PC-9 (cell line): Measurements from ENCODE around the gene SYNGR4. TPM values are rescaled to one million over a fixed set of nuclear protein-coding genes. Genes with fewer than 3 reads are reported as not detected.

ENCODE experiments used
- BruUV-seq: library from RNA; stranded (reverse); fragments of 400-500 nt; replicated peaks from 2 replicates; lab custom pipeline; 2021; lab: Mats Ljungman, UMichigan
- CTCF ChIA-PET: fragments of 300-600 bp; sonication (Branson Sonifier 250); formaldehyde crosslinking; loops from one replicate; lab custom pipeline; 2022; ENCODE audit warnings: antibody characterized with exemption; lab: Charles Lee
- POLR2A ChIA-PET: fragments of 300-600 bp; sonication (Branson Sonifier 250); formaldehyde crosslinking; loops from one replicate; lab custom pipeline; 2022; ENCODE audit warnings: antibody characterized with exemption; ENCODE audit not compliant: unreplicated experiment; lab: Charles Lee
- DNase-seq, 2 experiments: peaks; one replicate each; pipeline versions ENCODE4 v3.0.0 to v3.0.0-alpha.2; 2015 to 2022; ENCODE audit warnings: mixed read lengths in 1 of 2
- H2AFZ ChIP-seq: fragments of 200-600 bp; sonication (generic); 2 replicates; pipeline ENCODE4 v1.8.1; 2017; ENCODE audit warnings: antibody characterized with exemption
- H3F3A ChIP-seq: fragments of 200-600 bp; sonication (generic); 2 replicates; pipeline ENCODE4 v1.8.1; 2017; ENCODE audit warnings: antibody characterized with exemption, mild to moderate bottlenecking, low read depth; ENCODE audit not compliant: insufficient read depth
- H3K27ac ChIP-seq: fragments of 200-600 bp; sonication (generic); 2 replicates; pipeline ENCODE4 v1.6.1; 2016; ENCODE audit warnings: mixed run types
- H3K27me3 ChIP-seq: fragments of 200-600 bp; sonication (generic); 2 replicates; pipeline ENCODE4 v1.6.1; 2016; ENCODE audit warnings: low read depth, mixed run types; ENCODE audit not compliant: insufficient read depth
- H3K36me3 ChIP-seq: fragments of 200-600 bp; sonication (generic); 2 replicates; pipeline ENCODE4 v1.6.1; 2016; ENCODE audit warnings: low read depth, mixed run types
- H3K4me1 ChIP-seq: fragments of 200-600 bp; sonication (generic); replicated peaks from 2 replicates; pipeline ENCODE4 v1.6.1; 2016; ENCODE audit warnings: mixed run types; ENCODE audit not compliant: insufficient read depth
- H3K4me2 ChIP-seq: fragments of 200-600 bp; sonication (generic); 2 replicates; pipeline ENCODE4 v1.6.1; 2017; ENCODE audit warnings: mixed run types
- H3K4me3 ChIP-seq: fragments of 200-600 bp; sonication (generic); 2 replicates; pipeline ENCODE4 v1.6.1; 2016; ENCODE audit warnings: mixed run types
- H3K79me2 ChIP-seq: fragments of 200-600 bp; sonication (generic); 2 replicates; pipeline ENCODE4 v1.6.1; 2017; ENCODE audit warnings: low read depth, mixed run types
- H3K9me2 ChIP-seq: fragments of 200-600 bp; sonication (generic); 2 replicates; pipeline ENCODE4 v1.8.1; 2017; ENCODE audit warnings: mild to moderate bottlenecking; ENCODE audit not compliant: insufficient read depth
- H3K9me3 ChIP-seq: fragments of 200-600 bp; sonication (generic); 2 replicates; pipeline ENCODE4 v1.8.1; 2016; ENCODE audit warnings: low read depth; ENCODE audit not compliant: insufficient read depth
- H4K20me1 ChIP-seq: fragments of 200-600 bp; sonication (generic); 2 replicates; pipeline ENCODE4 v1.8.1; 2017; ENCODE audit not compliant: insufficient read depth
- EZH2 ChIP-seq: fragments of 200-600 bp; sonication (generic); IDR thresholded peaks from 2 replicates; pipeline ENCODE4 v1.8.0; 2017; ENCODE audit warnings: antibody characterized with exemption, low read depth
- intact Hi-C: fragments of 100-400 bp; cut with micrococcal nuclease; formaldehyde crosslinking; loops from one replicate; pipeline ENCODE4 v1.10.0; 2022; ENCODE audit not compliant: unreplicated experiment
- total RNA-seq: library from RNA; stranded (reverse); gene quantifications from 2 replicates; pipeline ENCODE4 v1.2.3, GENCODE V29; 2021
- TF ChIP-seq, protein P1 (sequence below): fragments of 200-600 bp; sonication (generic); conservative IDR thresholded peaks from 2 replicates; pipeline ENCODE4 v1.6.1; 2017; ENCODE audit warnings: mixed run types, antibody characterized with exemption, mild to moderate bottlenecking, moderate library complexity

SYNGR4 gene
- total RNA-seq, 1 experiment from 2014 or later = 1.3 TPM

DNA sequence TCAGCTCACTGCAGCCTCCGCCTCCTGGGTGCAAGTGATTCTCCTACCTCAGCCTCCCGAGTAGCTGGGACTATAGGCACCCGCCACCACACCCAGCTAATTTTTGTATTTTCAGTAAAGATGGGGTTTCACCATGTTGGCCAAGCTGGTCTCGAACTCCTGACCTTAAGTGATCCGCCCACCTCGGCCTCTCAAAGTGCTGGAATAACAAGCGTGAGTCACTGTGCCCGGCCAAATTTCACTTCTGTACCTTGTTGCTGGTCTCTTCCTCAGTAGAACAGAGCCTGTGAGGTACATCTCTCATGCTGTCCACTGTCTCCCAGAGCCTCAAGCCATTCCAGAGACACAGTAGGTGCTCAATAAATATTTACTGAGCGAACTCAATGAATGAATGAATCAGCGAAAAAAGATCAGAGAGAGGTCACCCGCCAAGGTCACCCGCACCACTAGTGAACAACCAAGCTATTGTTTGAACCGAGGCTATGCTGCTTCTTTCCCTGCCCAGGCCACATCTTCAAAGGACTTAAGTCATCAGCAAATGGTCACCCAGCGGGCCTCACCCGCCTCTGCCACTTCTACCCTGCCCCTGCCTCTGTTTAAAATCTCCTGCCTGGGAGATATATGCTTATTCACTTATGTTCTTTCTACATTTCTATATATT lies 9.7 kb upstream of the SYNGR4 start:
- Histone ChIP-seq H3K36me3 (no peaks in the 10 kb centered on the region), H2AFZ (no peak overlapping the region), H3K4me3 (no peak overlapping the region), H3K4me1 (peaks cover 27% of the 10 kb centered on the region), H3K9me2 (no peaks in the 10 kb centered on the region), H3K27me3 (no peaks in the 10 kb centered on the region), H3K4me2 (0 out of 2 replicates have a peak overlapping the region, but pooled peaks have one; percentile 1), H3K9me3 (no peaks in the 10 kb centered on the region), H3K27ac (peak overlapping the region; percentile 65), H3F3A (peaks cover 35% of the 10 kb centered on the region), H3K79me2 (no peaks in the 10 kb centered on the region), H4K20me1 (no peaks in the 10 kb centered on the region)
- DNase-seq = peak; percentile 50 to 92
- ChIA-PET CTCF (interaction anchor here (0.7 kb wide), 1 partner anchor 27 kb away, joined by 6 read pairs; no protein-coding TSS in a partner anchor), POLR2A (interaction anchor here (0.6 kb wide), 1 partner anchor 33 kb away, joined by 3 read pairs; a partner anchor contains a TSS)
- intact Hi-C loops = no loop called here
- BruUV-seq = no TSS peak
- TF ChIP-seq, protein P1, sequence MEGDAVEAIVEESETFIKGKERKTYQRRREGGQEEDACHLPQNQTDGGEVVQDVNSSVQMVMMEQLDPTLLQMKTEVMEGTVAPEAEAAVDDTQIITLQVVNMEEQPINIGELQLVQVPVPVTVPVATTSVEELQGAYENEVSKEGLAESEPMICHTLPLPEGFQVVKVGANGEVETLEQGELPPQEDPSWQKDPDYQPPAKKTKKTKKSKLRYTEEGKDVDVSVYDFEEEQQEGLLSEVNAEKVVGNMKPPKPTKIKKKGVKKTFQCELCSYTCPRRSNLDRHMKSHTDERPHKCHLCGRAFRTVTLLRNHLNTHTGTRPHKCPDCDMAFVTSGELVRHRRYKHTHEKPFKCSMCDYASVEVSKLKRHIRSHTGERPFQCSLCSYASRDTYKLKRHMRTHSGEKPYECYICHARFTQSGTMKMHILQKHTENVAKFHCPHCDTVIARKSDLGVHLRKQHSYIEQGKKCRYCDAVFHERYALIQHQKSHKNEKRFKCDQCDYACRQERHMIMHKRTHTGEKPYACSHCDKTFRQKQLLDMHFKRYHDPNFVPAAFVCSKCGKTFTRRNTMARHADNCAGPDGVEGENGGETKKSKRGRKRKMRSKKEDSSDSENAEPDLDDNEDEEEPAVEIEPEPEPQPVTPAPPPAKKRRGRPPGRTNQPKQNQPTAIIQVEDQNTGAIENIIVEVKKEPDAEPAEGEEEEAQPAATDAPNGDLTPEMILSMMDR = no peak
- no peak for TF ChIP-seq EZH2

DNA sequence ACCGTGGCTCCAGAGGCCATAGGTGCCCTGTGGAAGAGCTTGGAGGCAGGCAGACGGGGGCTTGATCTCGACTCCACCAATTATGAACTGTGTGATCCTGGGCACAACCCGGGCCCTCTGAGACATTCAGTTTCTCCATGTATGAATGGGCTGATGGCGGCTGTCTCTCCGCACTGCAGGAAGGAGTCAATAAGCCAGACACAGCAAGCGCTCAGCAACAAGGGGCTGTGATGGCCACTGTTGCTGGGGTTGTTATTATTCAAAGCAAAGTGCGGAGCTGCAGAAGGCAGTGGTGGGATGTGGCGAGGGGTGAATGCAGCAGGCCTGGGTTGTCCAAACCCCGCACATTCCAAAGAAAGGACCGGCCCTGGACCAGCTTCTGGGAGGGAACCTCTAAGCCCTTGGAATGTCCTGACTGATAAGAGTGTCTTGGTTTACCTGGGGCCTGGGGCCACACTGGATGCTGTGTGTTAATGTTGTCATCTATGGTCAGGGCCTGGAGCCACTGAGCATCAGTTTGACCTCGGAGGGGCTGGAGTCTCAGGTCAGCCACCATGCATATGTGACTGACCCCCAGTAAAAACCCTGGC lies 8.7 kb upstream of the SYNGR4 start:
- H3K4me1 ChIP-seq = peaks cover 27% of the 10 kb centered on the region
- H3F3A ChIP-seq = peaks cover 35% of the 10 kb centered on the region
- CTCF ChIA-PET = interaction anchor here (0.6 kb wide), 1 partner anchor 46 kb away, joined by 5 read pairs; no protein-coding TSS in a partner anchor
- H3K79me2 ChIP-seq = no peaks in the 10 kb centered on the region
- no peak overlapping the region for H2AFZ ChIP-seq
- no peak overlapping the region for H3K4me3 ChIP-seq
- no peaks in the 10 kb centered on the region for H3K36me3 ChIP-seq
- no peak for DNase-seq
- no peaks in the 10 kb centered on the region for H3K27me3 ChIP-seq
- intact Hi-C loops = no loop called here
- BruUV-seq = no TSS peak
- POLR2A ChIA-PET = interaction anchor here (0.6 kb wide), 1 partner anchor 7 kb away, joined by 3 read pairs; no protein-coding TSS in a partner anchor
- H3K9me2 ChIP-seq = no peaks in the 10 kb centered on the region
- peak overlapping the region; percentile 65 for H3K27ac ChIP-seq
- no peaks in the 10 kb centered on the region for H4K20me1 ChIP-seq
- TF ChIP-seq, protein P1 = no peak
- H3K4me2 ChIP-seq = 0 out of 2 replicates have a peak overlapping the region, but pooled peaks have one; percentile 1
- H3K9me3 ChIP-seq = no peaks in the 10 kb centered on the region

DNA sequence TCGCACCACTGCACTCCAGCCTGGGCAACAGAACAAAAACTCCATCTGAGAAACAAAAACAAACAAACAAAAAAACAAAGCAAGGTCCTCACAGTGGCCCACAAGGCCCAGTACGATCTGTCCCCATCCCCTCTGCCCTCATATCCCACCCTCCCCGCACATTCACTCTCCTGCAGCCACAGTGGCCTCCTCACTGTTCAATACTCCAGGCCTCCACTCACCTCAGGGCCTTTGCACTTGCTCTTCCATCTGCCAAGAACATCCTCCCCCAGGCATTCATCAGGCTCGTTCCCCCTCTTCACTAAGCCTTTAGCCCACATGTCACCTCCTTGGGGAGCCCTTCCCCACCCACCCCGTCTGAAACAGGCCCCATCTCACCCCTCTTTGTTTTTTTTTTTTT lies 5.0 kb upstream of the SYNGR4 start:
- Histone ChIP-seq H3K9me2 (no peaks in the 10 kb centered on the region), H3K27ac (no peak overlapping the region), H3K4me2 (no peak overlapping the region), H3K27me3 (no peaks in the 10 kb centered on the region), H3K4me3 (no peak overlapping the region), H3K36me3 (no peaks in the 10 kb centered on the region), H3K4me1 (peaks cover 19% of the 10 kb centered on the region), H3K9me3 (no peaks in the 10 kb centered on the region), H3K79me2 (no peaks in the 10 kb centered on the region), H3F3A (peaks cover 27% of the 10 kb centered on the region), H4K20me1 (no peaks in the 10 kb centered on the region), H2AFZ (no peak overlapping the region)
- POLR2A ChIA-PET = no interaction called here
- no peak for DNase-seq
- CTCF ChIA-PET = no interaction called here
- TF ChIP-seq, protein P1 = no peak
- no peak for TF ChIP-seq EZH2
- no TSS peak for BruUV-seq
- intact Hi-C loops = no loop called here
